Upper lobe of left lung (tissue), 6 donors: ENCODE data around the gene ATP4A. TPM values are rescaled to one million over a fixed set of nuclear protein-coding genes. Genes with fewer than 3 reads are reported as not detected.
A peak's percentile ranks its signal among the peaks of the same experiment; 100 is the strongest.

ENCODE experiments used
- ATAC-seq, 2 donors: fragments of 200-7000 bp; cut with Tn5 transposase; one replicate each; pipeline ENCODE4 v1.9.1; 2022; ENCODE audit warnings: mild to moderate bottlenecking in 2 of 2, moderate library complexity in 2 of 2; ENCODE audit not compliant: low FRiP score in 2 of 2
- DNase-seq, 2 donors: peaks; one replicate each; pipeline ENCODE4 v3.0.0-alpha.2; 2019 to 2020
- H3K27ac ChIP-seq, 4 donors: fragments of 200-600 bp; sonication (generic); one replicate each; pipeline ENCODE4 v1.5.1; 2016 to 2019
- H3K27me3 ChIP-seq, 4 donors: fragments of 200-600 bp; sonication (generic); one replicate each; pipeline ENCODE4 v1.5.1; 2017 to 2019
- H3K36me3 ChIP-seq, 4 donors: fragments of 200-600 bp; sonication (generic); one replicate each; pipeline ENCODE4 v1.5.1; 2016 to 2019
- H3K4me1 ChIP-seq, 4 donors: fragments of 200-600 bp; sonication (generic); one replicate each; pipeline ENCODE4 v1.5.1; 2018 to 2019
- H3K4me3 ChIP-seq, 4 donors: fragments of 200-600 bp; sonication (generic); one replicate each; pipeline ENCODE4 v1.5.1; 2017 to 2019; ENCODE audit warnings: mild to moderate bottlenecking in 2 of 4, moderate library complexity in 1 of 4
- H3K9me3 ChIP-seq, 4 donors: fragments of 200-600 bp; sonication (generic); one replicate each; pipeline ENCODE4 v1.5.1; 2018 to 2019
- CTCF ChIP-seq, 6 experiments: fragments of 450-650 bp in 4 of 6; fragments of 200-600 bp in 2 of 6; sonication (generic) in 2 of 6; IDR thresholded peaks; one replicate each; pipeline ENCODE4 v1.5.1; 2016 to 2019; ENCODE audit warnings: antibody characterized with exemption in 6 of 6
- EP300 ChIP-seq, 4 donors: sonication (generic); formaldehyde crosslinking; IDR thresholded peaks; one replicate each; pipeline ENCODE4 v1.5.1; 2017; ENCODE audit warnings: antibody characterized with exemption in 4 of 4, control low read depth in 2 of 4
- POLR2A ChIP-seq, 4 donors: fragments of 450-650 bp; IDR thresholded peaks; one replicate each; pipeline ENCODE4 v1.5.1; 2016 to 2017; ENCODE audit warnings: antibody characterized with exemption in 4 of 4, mild to moderate bottlenecking in 2 of 4
- POLR2AphosphoS5 ChIP-seq, 2 donors: sonication (generic); formaldehyde crosslinking; IDR thresholded peaks; one replicate each; pipeline ENCODE4 v1.5.1; 2017; ENCODE audit warnings: antibody characterized with exemption in 2 of 2
- WGBS, 2 donors: methylation state at CpG; one replicate each; pipeline ENCODE4 v1.1.5; 2017 to 2018; 5-methylcytosine and 5-hydroxymethylcytosine counted together
- total RNA-seq, 6 donors: library from RNA; depleted of rRNA in 4 of 6; stranded (reverse); fragments of >200 nt in 4 of 6; gene quantifications; one replicate each; pipeline versions ENCODE4 v1.1.0 to v1.2.1, GENCODE V29; 2016 to 2021
- donor health status: DM: no; HTN: no; CAD: no; lungs with moderate emphysema.
- donor health status: DM: no; HTN: yes; CAD: no; lungs with severe emphysema.

ATP4A gene
- not detected for total RNA-seq

GRCh38 chr19:35563207-35563829, at the start of gene ATP4A:
Gene ATP4A, minus strand, starts transcription at chr19:35563658. Its CDS starts 29 bp downstream, at chr19:35563629.
- ATAC-seq = no peak
- TF ChIP-seq POLR2A (IDR thresholded peaks at IDR 0.05) = no peak
- no peak for TF ChIP-seq EP300 (IDR thresholded peaks at IDR 0.05)
- no peak for TF ChIP-seq CTCF (IDR thresholded peaks at IDR 0.05)
- no peak for TF ChIP-seq POLR2AphosphoS5 (IDR thresholded peaks at IDR 0.05)
- 67 to 73% methylated on average over 8 to 12 of the region's 15 CpGs for WGBS, 2 donors
- no peak within 1 kb of the TSS for H3K27ac ChIP-seq
- no peak for DNase-seq
- peaks cover 0 to 4% (median 3%) of the 10 kb centered on the region in 4 donors for H3K4me1 ChIP-seq
- no peak within 1 kb of the TSS for H3K4me3 ChIP-seq
- H3K9me3 ChIP-seq = no peaks in the 10 kb centered on the region
- no peaks in the 10 kb centered on the region for H3K36me3 ChIP-seq
- peaks cover 0 to 15% (median 6%) of the 10 kb centered on the region in 4 donors for H3K27me3 ChIP-seq

- peak in 4 of 6 experiments; percentile 20 to 54 (median 40) for TF ChIP-seq CTCF (IDR thresholded peaks at IDR 0.05)
- TF ChIP-seq POLR2A (IDR thresholded peaks at IDR 0.05) = peak in 2 of 4 donors; percentile 44 to 61
- peak; percentile 75 to 79 for TF ChIP-seq POLR2AphosphoS5 (IDR thresholded peaks at IDR 0.05)
- no peak for TF ChIP-seq EP300 (IDR thresholded peaks at IDR 0.05)
- WGBS, 2 donors = 1 to 2% methylated on average over 6 to 46 of the region's 47 CpGs
Measured at GRCh38 chr19:35612559-35613321, 49.3 kb upstream of the ATP4A start, which contains the start of gene HAUS5. Gene HAUS5, plus strand, starts transcription at chr19:35612735. Its CDS starts 60 bp downstream, at chr19:35612795.

GRCh38 chr19:35612224-35612558, 48.7 kb upstream of the ATP4A start:
- Histone ChIP-seq H3K27me3 (no peaks in the 10 kb centered on the region), H3K9me3 (peaks cover 0 to 6% (median 2%) of the 10 kb centered on the region in 4 donors), H3K27ac (peak overlapping the region; percentile 5 to 80 (median 68)), H3K4me3 (peak overlapping the region in 3 of 4 donors; percentile 69 to 82 (median 78)), H3K4me1 (peaks cover 6 to 16% (median 12%) of the 10 kb centered on the region in 4 donors), H3K36me3 (peaks cover 0 to 6% (median 3%) of the 10 kb centered on the region in 4 donors)
- 32% methylated on average over 9 of the region's 9 CpGs for WGBS, 2 donors
- no peak for TF ChIP-seq POLR2A (IDR thresholded peaks at IDR 0.05)
- TF ChIP-seq POLR2AphosphoS5 (IDR thresholded peaks at IDR 0.05) = no peak
- TF ChIP-seq EP300 (IDR thresholded peaks at IDR 0.05) = no peak
- TF ChIP-seq CTCF (IDR thresholded peaks at IDR 0.05) = no peak
- ATAC-seq (no peak), DNase-seq (no peak)

More at GRCh38 chr19:35612559-35613321, 49.3 kb upstream of the ATP4A start, which contains the start of gene HAUS5:
- Histone ChIP-seq H3K9me3 (peaks cover 0 to 6% (median 0%) of the 10 kb centered on the region in 4 donors), H3K36me3 (peaks cover 0 to 8% (median 4%) of the 10 kb centered on the region in 4 donors), H3K27ac (peak within 1 kb of the TSS; percentile 48 to 80 (median 68)), H3K4me1 (peaks cover 6 to 16% (median 12%) of the 10 kb centered on the region in 4 donors), H3K27me3 (no peaks in the 10 kb centered on the region), H3K4me3 (peak within 1 kb of the TSS; percentile 59 to 82 (median 74))
- peak; percentile 92 to 97 for ATAC-seq
- DNase-seq = peak; percentile 95 to 100

GRCh38 chr19:35609851-35610353, 46.4 kb upstream of the ATP4A start:
- H3K27ac ChIP-seq = no peak overlapping the region
- TF ChIP-seq EP300 (IDR thresholded peaks at IDR 0.05) (no peak), POLR2A (IDR thresholded peaks at IDR 0.05) (no peak), CTCF (IDR thresholded peaks at IDR 0.05) (no peak), POLR2AphosphoS5 (IDR thresholded peaks at IDR 0.05) (no peak)
- no peaks in the 10 kb centered on the region for H3K36me3 ChIP-seq
- no peak overlapping the region for H3K4me3 ChIP-seq
- peaks cover 6 to 16% (median 12%) of the 10 kb centered on the region in 4 donors for H3K4me1 ChIP-seq
- H3K27me3 ChIP-seq = no peaks in the 10 kb centered on the region
- DNase-seq = no peak
- H3K9me3 ChIP-seq = peaks cover 0 to 7% (median 3%) of the 10 kb centered on the region in 4 donors
- 46 to 58% methylated on average over 4 to 6 of the region's 6 CpGs for WGBS, 2 donors
- ATAC-seq = no peak
